OCI-LY7 (cell line): ENCODE measurements around the gene PFDN6. TPM values are rescaled to one million over a fixed set of nuclear protein-coding genes. Genes with fewer than 3 reads are reported as not detected.

Source experiments
- BruUV-seq: library from RNA; stranded (reverse); fragments of 400-500 nt; replicated peaks from 2 replicates; lab custom pipeline; 2021; lab: Mats Ljungman, UMichigan
- CTCF ChIA-PET: fragments of 300-600 bp; sonication (Branson Sonifier 250); formaldehyde crosslinking; loops from one replicate; lab custom pipeline; 2022; ENCODE audit warnings: antibody characterized with exemption; ENCODE audit not compliant: unreplicated experiment; lab: Charles Lee
- POLR2A ChIA-PET: fragments of 300-600 bp; sonication (Branson Sonifier 250); formaldehyde crosslinking; loops from one replicate; lab custom pipeline; 2022; ENCODE audit warnings: antibody characterized with exemption; lab: Charles Lee
- DNase-seq: peaks from one replicate; pipeline ENCODE4 v3.0.0-alpha.2; 2015; ENCODE audit warnings: low spot score
- H2AFZ ChIP-seq: fragments of 200-600 bp; sonication (generic), shearing (Covaris generic); 2 replicates; pipeline ENCODE4 v1.6.1; 2014; ENCODE audit warnings: mild to moderate bottlenecking, antibody characterized with exemption, low read length, moderate library complexity
- H3K27ac ChIP-seq: fragments of 200-600 bp; sonication (generic); 2 replicates; pipeline ENCODE4 v1.5.1; 2014; ENCODE audit warnings: mixed run types, low read depth, mild to moderate bottlenecking, moderate library complexity, low read length, inconsistent platforms; ENCODE audit not compliant: poor library complexity, severe bottlenecking
- H3K36me3 ChIP-seq: fragments of 200-600 bp; sonication (generic); 2 replicates; pipeline ENCODE4 v1.6.1; 2014; ENCODE audit warnings: mild to moderate bottlenecking, antibody characterized with exemption, low read length, moderate library complexity, mixed read lengths; ENCODE audit not compliant: insufficient read depth
- H3K4me1 ChIP-seq: fragments of 200-600 bp; sonication (generic); 2 replicates; pipeline ENCODE4 v1.5.1; 2014; ENCODE audit warnings: mild to moderate bottlenecking, low read length; ENCODE audit not compliant: insufficient read depth, poor library complexity, severe bottlenecking
- H3K4me2 ChIP-seq: fragments of 200-600 bp; sonication (generic); 2 replicates; pipeline ENCODE4 v1.6.1; 2014; ENCODE audit warnings: mild to moderate bottlenecking, low read length
- H3K4me3 ChIP-seq: fragments of 200-600 bp; sonication (generic); 2 replicates; pipeline ENCODE4 v1.5.1; 2014; ENCODE audit warnings: mild to moderate bottlenecking, low read depth, low read length; ENCODE audit not compliant: poor library complexity, severe bottlenecking
- H3K79me2 ChIP-seq: fragments of 200-600 bp; sonication (generic); 2 replicates; pipeline ENCODE4 v1.6.1; 2016; ENCODE audit warnings: low read depth, mild to moderate bottlenecking, low read length, moderate library complexity, mixed read lengths; ENCODE audit not compliant: insufficient read depth
- H3K9me2 ChIP-seq: fragments of 200-600 bp; sonication (generic); 2 replicates; pipeline ENCODE4 v1.6.1; 2016; ENCODE audit warnings: mild to moderate bottlenecking, low read length, mixed read lengths; ENCODE audit not compliant: insufficient read depth
- H3K9me3 ChIP-seq: fragments of 200-600 bp; sonication (generic); 2 replicates; pipeline ENCODE4 v1.6.1; 2014; ENCODE audit warnings: mild to moderate bottlenecking, mixed run types, low read length, mixed read lengths
- H4K20me1 ChIP-seq: fragments of 200-600 bp; sonication (generic); 2 replicates; pipeline ENCODE4 v1.6.1; 2014; ENCODE audit warnings: mild to moderate bottlenecking, antibody characterized with exemption, low read length, moderate library complexity, mixed read lengths; ENCODE audit not compliant: insufficient read depth
- CTCF ChIP-seq: fragments of 200-600 bp; sonication (generic); conservative IDR thresholded peaks from 2 replicates; pipeline ENCODE4 v1.5.1; 2014; ENCODE audit warnings: mild to moderate bottlenecking, antibody characterized with exemption, low read length, moderate library complexity, mixed read lengths
- EZH2phosphoT487 ChIP-seq: fragments of 200-600 bp; sonication (generic); IDR thresholded peaks from 2 replicates; pipeline ENCODE4 v1.6.1; 2018; ENCODE audit warnings: low read depth, borderline replicate concordance, mild to moderate bottlenecking, mixed run types, antibody characterized with exemption, low read length, moderate library complexity, mixed read lengths
- intact Hi-C: fragments of 100-400 bp; cut with micrococcal nuclease; formaldehyde crosslinking; loops from one replicate; pipeline ENCODE4 v1.10.0; 2022; ENCODE audit not compliant: unreplicated experiment
- total RNA-seq, 2 experiments: library from RNA; depleted of rRNA in 1 of 2; stranded (reverse); fragments of >200 nt in 1 of 2; shearing (Covaris generic) in 1 of 2; gene quantifications; 2 replicates each; pipeline ENCODE4 v1.2.3, GENCODE V29; 2014 to 2022

Gene PFDN6
- total RNA-seq, 2 experiments from 2014 or later = 72.5 to 90.6 TPM

GRCh38 chr6:33288141-33288920 lies 1.1 kb upstream of the PFDN6 start:
- H3K27ac ChIP-seq = peak overlapping the region; percentile 46
- H3K9me3 ChIP-seq = no peaks in the 10 kb centered on the region
- H3K9me2 ChIP-seq = no peaks in the 10 kb centered on the region
- ChIA-PET CTCF (interaction anchor here (0.5 to 1.6 kb wide), 3 partner anchors 10 to 1366 kb away, joined by 3 read pairs; partner anchors contain the start of gene RGL2), POLR2A (interaction anchor here (0.7 to 3.0 kb wide), 5 partner anchors 9 to 423 kb away, joined by 3 to 19 read pairs (median 8); partner anchors contain the start of genes B3GALT4, RGL2, RPS18 and VPS52)
- H3K4me1 ChIP-seq = peaks cover 24% of the 10 kb centered on the region
- BruUV-seq = TSS peak; percentile 85
- H4K20me1 ChIP-seq = no peaks in the 10 kb centered on the region
- DNase-seq = no peak
- H3K79me2 ChIP-seq = peaks cover 31% of the 10 kb centered on the region; the same call in 1 of the 2 replicates
- H2AFZ ChIP-seq = peak overlapping the region; percentile 91
- peaks cover 72% of the 10 kb centered on the region for H3K36me3 ChIP-seq
- TF ChIP-seq CTCF (no peak), EZH2phosphoT487 (no peak)
- H3K4me2 ChIP-seq = peak overlapping the region; percentile 87
- intact Hi-C loops = no loop called here
- H3K4me3 ChIP-seq = peak overlapping the region; percentile 86

- H3K9me3 ChIP-seq = no peaks in the 10 kb centered on the region
- TSS peak; percentile 98 for BruUV-seq
- no peaks in the 10 kb centered on the region for H3K9me2 ChIP-seq
- no peaks in the 10 kb centered on the region for H4K20me1 ChIP-seq
- H2AFZ ChIP-seq = peak overlapping the region; percentile 91; the same call in 1 of the 2 replicates
- no peak for TF ChIP-seq CTCF
- no peak for TF ChIP-seq EZH2phosphoT487
- intact Hi-C loops = no loop called here
- peak overlapping the region; percentile 86 for H3K4me3 ChIP-seq
- ChIA-PET CTCF (interaction anchor here (1.6 kb wide), 1 partner anchor 10 kb away, joined by 3 read pairs; no protein-coding TSS in a partner anchor), POLR2A (interaction anchor here (0.9 to 3.0 kb wide), 5 partner anchors 9 to 28 kb away, joined by 3 to 19 read pairs (median 8); partner anchors contain the start of genes B3GALT4, RGL2, RPS18 and VPS52)
- peaks cover 31% of the 10 kb centered on the region; the same call in 1 of the 2 replicates for H3K79me2 ChIP-seq
- DNase-seq = peak; percentile 21
- peaks cover 24% of the 10 kb centered on the region for H3K4me1 ChIP-seq
- H3K27ac ChIP-seq = peak overlapping the region; percentile 46
- peak overlapping the region; percentile 87 for H3K4me2 ChIP-seq
- peaks cover 67% of the 10 kb centered on the region for H3K36me3 ChIP-seq
Measured at GRCh38 chr6:33289784-33290315, 449 bp downstream of the PFDN6 start.
